ENCODE results near the gene GPR42.

GRCh38 chr19:35417713-35418534 is 47.1 kb downstream of the GPR42 start:
- no peak for TF ChIP-seq SUZ12 (IDR thresholded peaks at IDR 0.05; ENCODE audit: extremely low read depth, insufficient read depth, insufficient read length)
- no peak for TF ChIP-seq ZNF274 (IDR thresholded peaks at IDR 0.05; ENCODE audit: low read depth, low read length)

All from NT2/D1 (cell line).